WTC11 (cell line): ENCODE data around the gene CXCL11.

Source experiments
- CREB1 ChIP-seq: sonication (generic); formaldehyde crosslinking; IDR thresholded peaks from 2 replicates; pipeline ENCODE4 v1.8.0; 2023; ENCODE audit warnings: mild to moderate bottlenecking, missing genetic modification reagents
- IRF2 ChIP-seq: sonication (generic); formaldehyde crosslinking; IDR thresholded peaks from 2 replicates; pipeline ENCODE4 v1.8.0; 2022; ENCODE audit warnings: low read depth, missing genetic modification reagents, borderline replicate concordance
- NR1H2 ChIP-seq: sonication (generic); formaldehyde crosslinking; IDR thresholded peaks from 2 replicates; pipeline ENCODE4 v1.9.0; 2021; ENCODE audit warnings: mild to moderate bottlenecking, moderate library complexity, missing genetic modification reagents
- TP53 ChIP-seq: sonication (generic); formaldehyde crosslinking; IDR thresholded peaks from 2 replicates; pipeline ENCODE4 v1.8.1; 2023; ENCODE audit warnings: mild to moderate bottlenecking, missing genetic modification reagents
- ZBTB43 ChIP-seq: sonication (generic); formaldehyde crosslinking; IDR thresholded peaks from 2 replicates; pipeline ENCODE4 v1.8.1; 2023; ENCODE audit warnings: mild to moderate bottlenecking, missing genetic modification reagents
- TF ChIP-seq, protein P1 (sequence below): sonication (generic); formaldehyde crosslinking; IDR thresholded peaks from 2 replicates; pipeline ENCODE4 v1.8.1; 2023; ENCODE audit warnings: mild to moderate bottlenecking, missing genetic modification reagents, moderate library complexity
- TF ChIP-seq, protein P2 (sequence below): fragments of 200-600 bp; IDR thresholded peaks from 2 replicates; pipeline ENCODE4 v1.8.0; 2022; ENCODE audit warnings: antibody characterized with exemption
- TF ChIP-seq, protein P3 (sequence below): sonication (generic); formaldehyde crosslinking; IDR thresholded peaks from 2 replicates; pipeline ENCODE4 v1.8.1; 2022; ENCODE audit warnings: mild to moderate bottlenecking, moderate library complexity, missing genetic modification reagents

DNA sequence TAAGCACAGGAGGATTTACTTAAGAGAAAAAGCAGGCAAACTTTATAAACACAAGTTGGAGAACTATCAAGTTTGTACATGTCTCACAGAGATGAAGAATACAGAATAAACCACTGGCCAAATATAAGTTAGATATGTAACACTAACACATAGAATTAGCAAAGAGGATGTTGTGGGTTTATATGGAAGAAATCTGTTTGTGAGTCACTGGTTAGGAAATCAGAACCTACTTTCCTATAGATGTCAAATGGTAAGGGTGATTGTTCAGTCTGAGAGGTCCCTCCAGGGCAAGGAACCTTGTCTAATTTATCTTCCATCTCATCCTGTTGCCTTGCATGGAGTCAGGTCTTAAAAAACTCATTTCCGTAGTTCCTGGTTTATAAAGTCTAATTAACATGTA lies 23.9 kb upstream of the CXCL11 start:
- TF ChIP-seq CREB1 (CRISPR knock-in tag) (no peak), IRF2 (CRISPR knock-in tag) (no peak), TP53 (CRISPR knock-in tag) (no peak), NR1H2 (CRISPR knock-in tag) (no peak), ZBTB43 (no peak)
- TF ChIP-seq, protein P1, sequence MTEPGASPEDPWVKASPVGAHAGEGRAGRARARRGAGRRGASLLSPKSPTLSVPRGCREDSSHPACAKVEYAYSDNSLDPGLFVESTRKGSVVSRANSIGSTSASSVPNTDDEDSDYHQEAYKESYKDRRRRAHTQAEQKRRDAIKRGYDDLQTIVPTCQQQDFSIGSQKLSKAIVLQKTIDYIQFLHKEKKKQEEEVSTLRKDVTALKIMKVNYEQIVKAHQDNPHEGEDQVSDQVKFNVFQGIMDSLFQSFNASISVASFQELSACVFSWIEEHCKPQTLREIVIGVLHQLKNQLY (CRISPR knock-in tag) = no peak
- TF ChIP-seq, protein P2, sequence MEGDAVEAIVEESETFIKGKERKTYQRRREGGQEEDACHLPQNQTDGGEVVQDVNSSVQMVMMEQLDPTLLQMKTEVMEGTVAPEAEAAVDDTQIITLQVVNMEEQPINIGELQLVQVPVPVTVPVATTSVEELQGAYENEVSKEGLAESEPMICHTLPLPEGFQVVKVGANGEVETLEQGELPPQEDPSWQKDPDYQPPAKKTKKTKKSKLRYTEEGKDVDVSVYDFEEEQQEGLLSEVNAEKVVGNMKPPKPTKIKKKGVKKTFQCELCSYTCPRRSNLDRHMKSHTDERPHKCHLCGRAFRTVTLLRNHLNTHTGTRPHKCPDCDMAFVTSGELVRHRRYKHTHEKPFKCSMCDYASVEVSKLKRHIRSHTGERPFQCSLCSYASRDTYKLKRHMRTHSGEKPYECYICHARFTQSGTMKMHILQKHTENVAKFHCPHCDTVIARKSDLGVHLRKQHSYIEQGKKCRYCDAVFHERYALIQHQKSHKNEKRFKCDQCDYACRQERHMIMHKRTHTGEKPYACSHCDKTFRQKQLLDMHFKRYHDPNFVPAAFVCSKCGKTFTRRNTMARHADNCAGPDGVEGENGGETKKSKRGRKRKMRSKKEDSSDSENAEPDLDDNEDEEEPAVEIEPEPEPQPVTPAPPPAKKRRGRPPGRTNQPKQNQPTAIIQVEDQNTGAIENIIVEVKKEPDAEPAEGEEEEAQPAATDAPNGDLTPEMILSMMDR = no peak
- TF ChIP-seq, protein P3, sequence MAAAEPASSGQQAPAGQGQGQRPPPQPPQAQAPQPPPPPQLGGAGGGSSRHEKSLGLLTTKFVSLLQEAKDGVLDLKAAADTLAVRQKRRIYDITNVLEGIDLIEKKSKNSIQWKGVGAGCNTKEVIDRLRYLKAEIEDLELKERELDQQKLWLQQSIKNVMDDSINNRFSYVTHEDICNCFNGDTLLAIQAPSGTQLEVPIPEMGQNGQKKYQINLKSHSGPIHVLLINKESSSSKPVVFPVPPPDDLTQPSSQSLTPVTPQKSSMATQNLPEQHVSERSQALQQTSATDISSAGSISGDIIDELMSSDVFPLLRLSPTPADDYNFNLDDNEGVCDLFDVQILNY = no peak
